ENCODE measurements around the gene DPP6.

The DPP6 gene

GRCh38 chr7:154440651-154441050 lies 388.5 kb downstream of the DPP6 start:
- no peak overlapping the region for H3K4me3 ChIP-seq (ENCODE audit: low read depth, low read length)

- H3K4me3 ChIP-seq (ENCODE audit: low read depth, low read length), result no peak overlapping the region
Observed at GRCh38 chr7:154441811-154442210, 389.6 kb downstream of the DPP6 start.

GRCh38 chr7:154442939-154443338 lies 390.7 kb downstream of the DPP6 start:
- no peak overlapping the region for H3K4me3 ChIP-seq (ENCODE audit: low read depth, low read length)

GRCh38 chr7:154450451-154450850 lies 398.3 kb downstream of the DPP6 start:
- no peak overlapping the region for H3K4me3 ChIP-seq (ENCODE audit: low read depth, low read length)

- no peak overlapping the region for H3K4me3 ChIP-seq (ENCODE audit: low read depth, low read length)
Observed at GRCh38 chr7:154451480-154452457, 399.6 kb downstream of the DPP6 start.

- H3K4me3 ChIP-seq (ENCODE audit: low read depth, low read length), result no peak overlapping the region
Observed at GRCh38 chr7:154463794-154464193, 411.6 kb downstream of the DPP6 start.

- H3K4me3 ChIP-seq (ENCODE audit: low read depth, low read length), result no peak overlapping the region
Observed at GRCh38 chr7:154469652-154470051, 417.5 kb downstream of the DPP6 start.

GRCh38 chr7:154472343-154472742 lies 420.1 kb downstream of the DPP6 start:
- no peak overlapping the region for H3K4me3 ChIP-seq (ENCODE audit: low read depth, low read length)

GRCh38 chr7:154473360-154473759 lies 421.2 kb downstream of the DPP6 start:
- H3K4me3 ChIP-seq (ENCODE audit: low read depth, low read length), result no peak overlapping the region

- no peak overlapping the region for H3K4me3 ChIP-seq (ENCODE audit: low read depth, low read length)
Observed at GRCh38 chr7:154474903-154475520, 422.8 kb downstream of the DPP6 start.

GRCh38 chr7:154475864-154476263 lies 423.7 kb downstream of the DPP6 start:
- no peak overlapping the region for H3K4me3 ChIP-seq (ENCODE audit: low read depth, low read length)

- no peak overlapping the region for H3K4me3 ChIP-seq (ENCODE audit: low read depth, low read length)
Observed at GRCh38 chr7:154480817-154481216, 428.6 kb downstream of the DPP6 start.

GRCh38 chr7:154482863-154483262 lies 430.7 kb downstream of the DPP6 start:
- H3K4me3 ChIP-seq (ENCODE audit: low read depth, low read length), result no peak overlapping the region

- no peak overlapping the region for H3K4me3 ChIP-seq (ENCODE audit: low read depth, low read length)
Observed at GRCh38 chr7:154484406-154484805, 432.2 kb downstream of the DPP6 start.

- no peak overlapping the region for H3K4me3 ChIP-seq (ENCODE audit: low read depth, low read length)
Observed at GRCh38 chr7:154484943-154485342, 432.7 kb downstream of the DPP6 start.

- no peak overlapping the region for H3K4me3 ChIP-seq (ENCODE audit: low read depth, low read length)
Observed at GRCh38 chr7:154489897-154490296, 437.7 kb downstream of the DPP6 start.

GRCh38 chr7:154493594-154493993 lies 441.4 kb downstream of the DPP6 start:
- H3K4me3 ChIP-seq (ENCODE audit: low read depth, low read length), result no peak overlapping the region

GRCh38 chr7:154497751-154498150 lies 445.6 kb downstream of the DPP6 start:
- no peak overlapping the region for H3K4me3 ChIP-seq (ENCODE audit: low read depth, low read length)

- H3K4me3 ChIP-seq (ENCODE audit: low read depth, low read length), result no peak overlapping the region
Observed at GRCh38 chr7:154503962-154504550, 451.9 kb downstream of the DPP6 start.

GRCh38 chr7:154504918-154505317 lies 452.7 kb downstream of the DPP6 start:
- no peak overlapping the region for H3K4me3 ChIP-seq (ENCODE audit: low read depth, low read length)

GRCh38 chr7:154505362-154505761 lies 453.2 kb downstream of the DPP6 start:
- H3K4me3 ChIP-seq (ENCODE audit: low read depth, low read length), result no peak overlapping the region

- H3K4me3 ChIP-seq (ENCODE audit: low read depth, low read length), result no peak overlapping the region
Observed at GRCh38 chr7:154509192-154509591, 457.0 kb downstream of the DPP6 start.

Measured in iPS-11a (cell line).